Tongue (tissue), 2 donors: ENCODE results near the gene NRSN1. TPM values are rescaled to one million over a fixed set of nuclear protein-coding genes. Genes with fewer than 3 reads are reported as not detected.

ENCODE experiments used
- DNase-seq: peaks from one replicate; pipeline ENCODE4 v3.0.0-alpha.2; 2015
- total RNA-seq: library from RNA; depleted of rRNA; stranded (reverse); fragments of >200 nt; gene quantifications from one replicate; pipeline ENCODE4 v1.2.3, GENCODE V29; 2014

Gene NRSN1, protein sequence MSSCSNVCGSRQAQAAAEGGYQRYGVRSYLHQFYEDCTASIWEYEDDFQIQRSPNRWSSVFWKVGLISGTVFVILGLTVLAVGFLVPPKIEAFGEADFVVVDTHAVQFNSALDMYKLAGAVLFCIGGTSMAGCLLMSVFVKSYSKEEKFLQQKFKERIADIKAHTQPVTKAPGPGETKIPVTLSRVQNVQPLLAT
- total RNA-seq: 0.51 TPM

DNA sequence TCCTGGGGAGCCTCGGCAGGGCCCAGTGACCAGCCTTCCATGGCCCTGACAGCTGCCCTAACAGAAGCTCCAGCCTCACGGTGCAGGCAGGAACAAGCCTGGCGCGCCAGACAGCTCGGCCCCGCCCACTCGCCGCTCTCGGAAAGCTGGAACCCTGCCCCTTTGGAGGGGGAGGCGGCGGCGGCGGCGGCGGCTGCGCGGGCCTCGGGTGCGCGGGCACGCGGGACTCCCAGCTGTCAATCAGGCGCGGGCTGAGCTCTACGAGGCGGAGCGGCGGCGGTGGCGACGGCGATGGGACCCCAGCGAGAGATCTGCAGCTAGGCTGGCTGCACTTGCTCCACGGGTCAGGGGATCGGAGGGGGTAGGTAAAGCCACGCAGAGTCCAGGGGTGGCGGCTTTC, at the start of gene NRSN1:
Gene NRSN1, plus strand, starts transcription at position 236 of the 400 bp plus-strand sequence. CDS start 8,113 bp downstream, outside the sequence.
- peak; percentile 63 for DNase-seq

- DNase-seq: no peak
Measured at GRCh38 chr6:24078200-24078599, 47.8 kb upstream of the NRSN1 start.

DNA sequence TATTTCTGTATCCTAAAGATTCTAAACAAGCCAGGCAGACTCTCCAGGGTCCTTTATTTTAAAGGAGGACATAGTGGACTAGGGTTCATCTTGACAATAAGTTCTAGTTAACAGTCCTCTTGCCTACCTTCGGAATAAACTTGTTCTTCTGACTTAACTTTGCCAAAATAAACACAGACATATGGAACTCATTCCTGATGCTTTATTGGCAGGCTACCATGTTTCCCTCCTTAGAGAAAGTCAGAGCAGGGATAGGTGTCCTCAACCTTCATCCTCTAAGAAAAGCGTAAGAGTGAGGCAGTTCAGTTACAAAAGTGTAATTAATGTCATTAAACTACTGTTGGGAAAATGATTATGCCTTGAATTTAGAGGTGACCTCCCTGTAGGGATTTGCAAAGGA, 46.9 kb upstream of the NRSN1 start:
- DNase-seq: peak; percentile 60

DNA sequence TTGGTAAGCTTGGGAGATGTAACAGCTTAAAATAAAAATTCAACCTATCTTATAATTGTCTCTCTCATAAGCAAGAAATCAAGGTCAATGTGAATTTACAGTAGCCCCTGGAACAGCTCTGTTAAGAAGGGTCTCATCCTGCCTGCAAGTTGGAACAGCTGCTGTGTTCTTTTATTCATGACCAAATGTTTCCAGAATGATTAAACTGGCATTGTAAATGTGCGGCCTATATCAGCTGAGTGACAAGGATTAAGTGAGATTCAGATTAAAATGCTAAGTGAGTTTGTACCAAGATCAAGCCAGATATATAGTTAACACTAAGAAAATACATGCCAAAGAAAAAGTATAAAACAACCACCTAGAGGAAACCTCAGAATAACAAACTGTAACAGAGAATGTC, 45.3 kb upstream of the NRSN1 start:
- DNase-seq: peak; percentile 5

GRCh38 chr6:24089736-24090135, 36.3 kb upstream of the NRSN1 start:
- DNase-seq: no peak

DNA sequence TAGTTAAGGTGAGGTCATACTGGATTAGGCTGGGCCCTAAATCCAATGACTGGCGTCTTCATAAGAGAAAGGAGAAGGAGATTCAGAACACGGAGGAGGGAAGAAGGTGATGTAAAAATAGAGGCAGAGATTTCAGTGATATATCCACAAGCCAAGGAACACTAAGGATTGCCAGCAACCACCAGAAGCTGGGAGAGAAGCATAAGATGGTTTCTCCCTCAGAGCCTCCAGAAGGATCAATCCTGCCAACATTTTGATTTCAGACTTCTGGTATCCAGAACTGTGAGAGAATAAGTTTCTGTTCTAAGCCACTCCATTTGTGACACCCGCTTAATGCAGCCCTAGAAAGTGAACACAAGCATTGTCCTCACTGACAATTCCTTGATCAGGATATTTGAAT, 33.6 kb upstream of the NRSN1 start:
- no peak for DNase-seq

DNA sequence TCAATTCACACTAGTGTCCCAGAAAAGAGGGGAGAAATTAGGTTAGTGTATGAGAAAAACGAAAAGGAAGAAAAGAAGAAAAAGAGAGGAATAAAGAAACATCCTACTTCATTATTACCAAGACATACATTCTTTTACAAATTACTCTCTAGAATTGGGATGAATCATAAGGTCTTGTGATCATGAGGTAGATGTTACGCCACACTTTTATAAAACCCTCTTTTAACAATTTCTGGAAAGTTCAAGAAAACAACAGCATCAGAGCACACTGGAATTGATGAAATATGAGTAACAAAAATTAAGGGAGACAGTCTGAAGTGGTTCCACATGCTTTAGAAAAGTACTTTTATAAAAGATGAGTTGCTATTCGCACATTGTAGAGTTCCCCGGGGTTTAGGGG, 32.6 kb upstream of the NRSN1 start:
- DNase-seq: no peak

DNA sequence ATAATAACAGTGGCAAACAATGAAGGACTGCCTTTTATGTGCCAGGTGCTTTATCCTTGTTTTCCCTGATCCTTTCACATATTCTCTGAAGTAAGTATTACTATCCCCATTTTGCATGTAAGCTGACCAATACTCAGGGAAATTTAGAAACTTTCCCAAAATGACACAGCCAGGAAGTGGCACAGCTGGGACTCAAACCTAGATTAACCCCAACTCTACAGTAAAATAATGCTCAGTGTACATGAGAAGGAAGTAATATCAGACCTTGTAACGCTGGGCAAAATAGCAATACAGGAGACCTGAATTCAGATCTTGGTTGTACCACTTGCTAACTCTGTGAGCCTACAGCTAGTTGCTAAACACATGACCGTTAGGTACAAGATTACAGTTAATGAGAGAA, 26.8 kb upstream of the NRSN1 start:
- no peak for DNase-seq

DNA sequence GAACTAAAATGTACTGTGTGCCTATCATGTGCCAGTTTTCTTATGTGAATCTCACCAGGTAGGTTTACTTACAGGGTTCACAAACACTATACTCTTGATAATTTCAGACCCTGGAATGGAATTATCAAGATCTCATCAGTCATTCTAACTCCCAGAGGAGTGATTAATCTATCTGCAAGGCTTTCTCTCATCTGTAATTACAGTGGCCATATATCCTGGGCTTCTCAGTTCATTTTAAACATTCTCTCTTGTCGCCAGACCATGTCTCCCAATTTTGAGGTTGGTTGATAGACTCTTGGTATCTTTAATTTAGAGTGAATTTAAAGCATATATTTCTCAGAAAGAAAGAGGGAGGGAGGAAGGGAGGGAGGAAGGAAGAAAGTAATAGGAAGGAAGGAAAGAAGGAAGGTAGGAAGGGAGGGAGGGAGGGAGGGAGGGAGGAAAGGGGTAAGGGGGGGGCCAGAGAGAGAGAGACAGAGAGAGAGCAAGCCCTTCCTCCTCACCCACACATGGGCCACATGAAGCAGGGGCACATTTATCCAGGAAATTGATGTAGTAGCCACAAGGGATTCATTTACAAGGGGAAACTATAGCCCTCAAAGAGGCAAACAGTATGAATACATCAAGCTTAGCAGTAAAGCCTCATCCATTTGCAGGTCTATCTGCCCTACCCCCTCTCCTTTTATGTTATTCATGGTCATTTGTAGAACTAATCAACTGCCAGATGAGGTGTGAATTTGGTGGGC, 25.8 kb upstream of the NRSN1 start:
- no peak for DNase-seq

GRCh38 chr6:24100770-24101155, 25.3 kb upstream of the NRSN1 start:
- DNase-seq: no peak

- DNase-seq: no peak
Measured at GRCh38 chr6:24105191-24105590, 20.8 kb upstream of the NRSN1 start.

- DNase-seq: no peak
Measured at GRCh38 chr6:24106291-24106690, 19.7 kb upstream of the NRSN1 start.

GRCh38 chr6:24107294-24107693, 18.7 kb upstream of the NRSN1 start:
- no peak for DNase-seq

GRCh38 chr6:24108056-24108455, 18.0 kb upstream of the NRSN1 start:
- no peak for DNase-seq

- DNase-seq: no peak
Measured at GRCh38 chr6:24110417-24110816, 15.6 kb upstream of the NRSN1 start.

GRCh38 chr6:24113891-24114290, 12.1 kb upstream of the NRSN1 start:
- no peak for DNase-seq

DNA sequence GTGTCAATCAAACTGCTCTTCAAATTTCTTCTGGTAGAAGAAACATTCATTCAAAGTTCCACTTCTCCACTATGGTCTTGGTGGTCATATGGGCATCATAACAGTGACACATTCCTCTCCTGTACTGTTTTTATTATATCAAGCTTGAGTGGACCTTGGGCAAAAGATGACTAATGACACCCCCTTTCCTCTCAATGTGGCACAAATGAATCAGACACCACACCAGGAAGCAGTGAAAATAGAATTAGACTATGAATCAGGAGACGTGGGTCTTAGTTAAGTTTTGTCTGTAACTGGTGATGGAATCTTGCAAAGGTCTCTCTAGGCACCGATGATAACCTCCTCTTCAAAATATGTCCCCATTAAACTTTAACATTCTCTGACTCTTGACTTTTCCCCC, 9.0 kb upstream of the NRSN1 start:
- no peak for DNase-seq

DNA sequence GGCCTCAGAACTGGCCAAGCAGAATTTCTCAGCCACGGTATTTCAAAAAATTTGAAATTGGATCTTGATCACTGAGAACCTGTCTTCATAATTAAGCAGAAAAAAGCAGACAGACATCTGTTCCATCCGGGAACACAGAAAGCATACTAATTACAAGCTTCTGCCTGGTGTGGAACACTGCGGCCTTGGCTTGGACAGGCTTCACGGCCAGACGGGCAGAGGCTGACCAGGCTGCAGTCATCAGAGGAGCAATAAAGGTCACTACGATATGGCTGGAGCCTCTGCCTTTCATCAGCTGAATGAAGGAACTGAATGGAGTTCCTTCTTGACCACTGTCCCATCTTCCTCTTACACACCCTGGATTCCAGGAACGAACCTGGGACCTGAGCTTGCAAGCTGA, 3.9 kb upstream of the NRSN1 start:
- DNase-seq: no peak

DNA sequence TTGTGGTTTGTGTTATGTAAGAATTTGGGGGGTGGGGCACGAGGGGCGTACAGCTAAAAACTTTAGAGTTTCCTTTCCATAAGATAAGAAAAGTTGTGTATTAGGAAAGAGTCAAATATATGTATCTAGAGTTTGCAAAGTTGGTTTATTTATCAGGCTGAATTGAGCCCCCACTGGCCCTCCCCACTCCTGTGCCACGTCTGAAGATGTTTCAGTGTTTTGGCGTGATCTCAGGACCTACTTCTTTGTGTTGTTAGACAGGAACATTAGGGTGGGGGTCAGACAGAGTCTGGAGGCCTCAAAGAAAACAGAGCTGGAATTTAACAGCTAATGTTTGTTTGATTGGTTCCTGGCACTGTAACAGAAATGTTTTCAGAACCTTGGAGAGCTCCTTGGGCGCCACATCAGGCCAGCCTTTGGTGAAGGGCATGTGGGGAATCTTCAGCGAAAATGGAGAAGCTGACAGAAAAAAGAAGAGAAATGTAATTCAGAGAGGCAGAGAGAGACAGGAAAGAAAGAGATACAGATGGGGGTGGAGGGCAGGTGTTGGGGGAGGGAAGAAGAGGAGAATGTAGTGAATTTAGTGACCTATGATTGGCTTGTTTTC, 674 bp downstream of the NRSN1 start:
- peak; percentile 95 for DNase-seq

GRCh38 chr6:24127316-24127715, 1.3 kb downstream of the NRSN1 start:
- DNase-seq: no peak

DNA sequence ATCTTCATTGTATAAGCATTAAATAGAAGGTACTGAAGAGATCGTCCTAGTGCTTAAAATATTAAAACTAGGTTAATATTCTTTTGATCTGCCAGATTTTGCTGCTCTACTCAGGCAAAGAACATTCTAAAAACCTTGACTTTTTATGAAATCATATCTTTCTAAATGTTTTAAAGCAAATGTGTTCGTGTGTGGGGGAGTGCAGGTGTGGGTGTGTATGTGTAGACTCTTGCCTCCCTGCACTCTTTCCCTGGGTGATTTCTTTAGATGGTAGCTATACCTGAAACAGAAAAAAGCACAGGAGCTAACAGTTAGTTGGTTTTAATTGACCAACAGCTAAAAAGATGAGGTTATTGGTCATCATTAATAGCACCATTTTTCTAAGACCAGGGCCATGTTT, 5.7 kb downstream of the NRSN1 start:
- no peak for DNase-seq

- no peak for DNase-seq
Measured at GRCh38 chr6:24139080-24139479, 13.1 kb downstream of the NRSN1 start.

DNA sequence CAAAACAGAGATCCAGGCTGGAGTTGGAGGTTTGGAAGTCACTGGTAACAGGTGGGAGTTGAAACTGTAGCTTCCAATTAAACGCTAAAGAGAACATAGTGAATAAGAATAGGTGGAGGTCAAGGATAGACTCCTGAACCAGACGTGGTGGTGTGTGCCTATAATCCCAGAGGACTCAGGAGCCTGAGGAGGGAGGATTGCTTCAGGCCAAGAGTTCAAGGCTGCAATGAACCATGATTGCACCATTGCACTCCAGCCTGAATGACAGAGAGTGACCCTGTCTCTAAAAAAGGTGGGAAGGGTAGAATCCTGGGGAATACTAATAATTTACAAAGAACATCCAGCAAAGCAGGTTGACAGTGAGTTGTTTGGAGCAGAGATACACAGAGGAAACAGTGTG, 13.6 kb downstream of the NRSN1 start:
- DNase-seq: no peak

- peak; percentile 77 for DNase-seq
Measured at GRCh38 chr6:24140591-24140990, 14.6 kb downstream of the NRSN1 start.
